Stimulated activated CD8-positive, alpha-beta memory T cell treated with anti-CD3 and anti-CD28 coated beads, Interleukin-15, amount 100 ng/mL, for 48 hours (primary cell): ENCODE measurements around the gene APOBEC3A.
"Not testable (repeated sequence)": the region's sequence is repeated elsewhere in the genome, so short reads cannot be mapped to it uniquely, and the experiment has no call there.

Experiments
- DNase-seq, 2 donors: peaks; one replicate each; pipeline ENCODE4 v3.0.0-alpha.2; 2020; ENCODE audit warnings: low read depth in 2 of 2

The APOBEC3A gene

GRCh38 chr22:38943201-38943600 is 14.2 kb upstream of the APOBEC3A start:
- no peak for DNase-seq

GRCh38 chr22:38943882-38944281 is 13.5 kb upstream of the APOBEC3A start:
- no peak for DNase-seq

GRCh38 chr22:38944653-38945052 is 12.8 kb upstream of the APOBEC3A start:
- no peak for DNase-seq

GRCh38 chr22:38945706-38946338 is 11.6 kb upstream of the APOBEC3A start:
- not testable (repeated sequence) for DNase-seq

DNA sequence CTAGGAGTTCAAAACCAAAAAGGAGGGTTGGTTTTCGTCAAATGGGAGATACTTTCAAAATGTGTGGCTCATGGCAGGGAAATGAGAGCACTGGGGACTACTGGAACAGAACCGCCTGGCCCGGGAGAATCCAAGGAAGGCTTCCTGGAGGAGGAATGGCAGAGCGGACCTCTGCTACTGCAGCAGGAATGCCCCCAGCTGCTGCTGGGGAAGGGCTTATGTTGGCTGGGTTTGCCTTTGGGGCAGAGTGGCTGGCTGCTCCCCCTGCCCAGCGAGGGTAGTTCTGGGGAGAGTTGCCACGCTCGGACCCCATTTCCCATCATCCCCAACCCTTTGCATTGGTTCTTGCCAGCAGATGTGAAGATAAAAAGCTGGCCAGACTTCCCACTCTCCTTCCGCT is 10.6 kb upstream of the APOBEC3A start:
- no peak for DNase-seq

- peak in 1 of 2 donors; percentile 43 for DNase-seq
Measured at GRCh38 chr22:38947321-38948140, 9.9 kb upstream of the APOBEC3A start.

- no peak for DNase-seq
Measured at GRCh38 chr22:38948181-38948940, 9.0 kb upstream of the APOBEC3A start.

GRCh38 chr22:38949889-38950405 is 7.5 kb upstream of the APOBEC3A start:
- DNase-seq: no peak

GRCh38 chr22:38950527-38951295 is 6.7 kb upstream of the APOBEC3A start:
- DNase-seq: no peak

- DNase-seq: no peak
Measured at GRCh38 chr22:38951734-38952133, 5.7 kb upstream of the APOBEC3A start.

DNA sequence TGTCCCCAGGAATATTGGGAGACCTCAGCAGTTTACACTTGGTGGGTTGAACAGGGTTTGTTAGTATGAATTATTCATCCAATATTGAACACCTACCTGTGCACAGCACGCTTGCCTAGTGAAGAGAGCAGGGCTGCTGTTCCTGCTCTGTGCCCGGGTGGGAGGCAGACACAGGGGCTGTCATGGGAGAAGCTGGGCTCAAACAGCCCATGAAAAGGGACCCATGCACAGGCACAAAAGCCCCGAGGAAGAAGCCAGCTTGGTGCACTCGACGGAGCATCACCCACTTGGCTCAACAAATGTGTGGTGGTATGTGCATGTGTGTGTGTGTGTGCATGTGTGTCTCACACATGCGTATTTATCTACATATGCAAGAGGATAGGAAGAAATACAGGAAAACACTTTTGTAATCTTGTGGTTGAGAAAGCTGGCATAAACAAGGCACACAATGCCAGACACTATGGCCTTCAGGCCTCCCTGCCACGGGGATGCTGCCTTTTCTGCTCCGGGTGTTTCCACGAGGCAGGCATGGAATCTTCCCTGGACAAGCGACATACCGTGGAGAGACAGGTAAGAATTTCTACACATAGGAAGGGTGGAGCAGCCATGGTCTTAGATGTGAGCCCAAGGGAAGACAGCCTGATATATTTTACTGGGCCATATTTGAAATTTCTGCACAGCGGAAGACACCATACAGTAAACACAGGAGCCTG is 5.0 kb upstream of the APOBEC3A start:
- DNase-seq: no peak

GRCh38 chr22:38953091-38953490 is 4.3 kb upstream of the APOBEC3A start:
- DNase-seq: no peak

DNA sequence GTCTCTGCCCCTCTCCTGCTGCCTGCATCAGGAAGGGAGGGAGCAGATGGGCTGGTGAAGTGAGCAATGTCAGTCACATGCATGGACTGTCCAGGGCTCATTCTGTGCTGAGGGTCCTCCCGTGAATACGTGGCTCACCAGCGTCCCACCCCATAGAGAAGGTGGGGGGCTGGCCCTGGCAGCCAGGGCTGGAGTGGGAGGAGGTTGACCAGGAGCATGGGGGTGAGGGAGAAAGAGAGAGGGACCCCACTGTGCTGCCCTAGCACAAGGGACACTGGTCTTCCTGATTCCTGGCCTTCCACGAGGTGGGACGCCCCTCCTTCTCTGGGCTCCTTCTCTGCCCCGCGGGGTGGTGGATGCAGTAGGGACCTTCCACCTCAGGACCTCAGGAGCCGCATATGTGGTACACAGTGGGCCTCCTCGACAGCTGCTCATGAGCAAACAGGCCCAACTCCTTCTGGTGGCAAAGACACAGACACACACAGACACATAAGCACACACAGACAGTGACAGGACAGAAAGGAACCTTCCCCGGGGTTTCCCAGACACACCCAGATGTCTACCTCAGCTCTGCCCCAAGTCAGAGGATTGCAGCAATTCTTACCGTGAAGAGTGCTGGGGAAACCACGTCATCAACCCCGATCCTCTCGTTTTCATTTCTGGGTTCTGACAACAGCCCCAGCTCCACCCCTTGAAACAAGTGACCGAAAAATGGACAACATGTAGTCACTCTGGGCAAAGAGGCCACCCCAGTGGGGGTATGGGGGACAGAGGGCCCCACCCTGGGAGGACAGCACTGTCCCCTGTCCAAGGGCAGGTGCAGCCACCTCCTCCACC is 3.6 kb upstream of the APOBEC3A start:
- peak; percentile 72 to 73 for DNase-seq

DNA sequence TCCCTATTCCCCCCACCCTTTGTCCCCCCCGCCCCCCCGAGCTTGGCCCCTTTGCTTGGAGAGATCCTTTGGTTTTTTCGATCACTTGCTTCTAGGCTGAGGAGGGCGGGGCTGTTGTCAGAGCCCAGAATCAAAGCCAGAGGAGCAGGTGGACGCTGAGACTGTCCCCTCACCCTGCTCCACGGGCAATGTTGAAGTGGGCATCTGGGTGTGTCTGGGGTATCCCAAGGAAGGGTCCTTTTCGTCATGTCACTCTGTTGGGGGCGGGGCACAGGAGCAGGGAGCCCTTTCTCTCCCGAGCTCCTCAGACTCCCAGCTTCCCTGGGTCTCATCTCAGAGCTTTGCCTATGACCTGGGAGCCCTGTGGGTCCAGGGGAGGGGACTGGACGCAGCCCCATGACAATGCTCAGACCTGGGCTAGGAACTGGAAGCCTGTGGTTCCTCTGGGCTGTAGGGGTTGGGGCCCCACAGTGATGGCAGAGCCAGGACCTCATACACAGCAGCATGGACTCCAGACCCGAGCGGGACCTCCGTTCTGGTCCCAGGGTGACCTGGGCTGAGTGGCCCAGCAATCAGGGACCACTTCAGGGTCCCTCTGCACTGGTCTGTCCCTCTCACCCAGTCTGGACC is 2.9 kb upstream of the APOBEC3A start:
- DNase-seq: no peak

- no peak for DNase-seq
Measured at GRCh38 chr22:38955250-38955905, 2.0 kb upstream of the APOBEC3A start.

DNA sequence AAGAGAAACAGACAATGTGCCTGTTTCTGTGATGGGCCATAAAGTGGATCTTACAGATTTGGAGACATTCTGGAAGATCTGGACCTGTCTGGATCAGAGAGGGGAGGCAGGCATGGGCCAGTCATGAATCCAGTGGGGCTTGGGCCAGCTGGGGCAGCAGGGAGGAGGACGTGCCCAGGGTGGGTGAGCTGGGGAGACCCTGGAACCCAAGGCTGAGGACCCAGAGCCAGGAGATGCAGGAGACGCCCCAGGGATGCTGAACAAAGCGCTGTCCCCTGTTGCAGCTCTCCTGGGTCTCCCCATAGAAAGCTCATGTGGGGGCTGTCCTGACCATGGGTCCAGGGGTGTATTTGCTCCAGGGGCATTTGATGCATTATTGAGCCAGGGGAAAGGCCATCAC is 1.5 kb upstream of the APOBEC3A start:
- DNase-seq: no peak

DNA sequence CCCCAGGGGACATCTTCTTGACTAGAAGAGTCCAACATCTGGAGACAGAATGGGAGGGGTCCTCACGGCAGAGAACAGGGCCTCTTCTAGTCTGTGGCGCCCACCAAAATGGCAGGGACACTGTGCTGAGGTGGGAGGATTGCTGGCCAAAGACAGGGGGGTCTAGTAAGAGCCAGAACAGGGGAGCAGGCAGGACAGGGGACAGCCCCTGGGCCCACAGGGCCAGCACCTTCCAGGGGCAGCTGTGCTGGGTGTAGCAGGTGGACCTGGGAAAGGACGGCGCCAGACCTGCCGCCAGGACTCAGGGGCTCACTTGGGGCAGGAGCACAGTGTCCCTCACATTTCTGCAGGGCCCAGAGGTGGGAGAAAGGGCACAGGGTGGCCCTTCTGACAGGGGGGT is 858 bp upstream of the APOBEC3A start:
- DNase-seq: no peak

DNA sequence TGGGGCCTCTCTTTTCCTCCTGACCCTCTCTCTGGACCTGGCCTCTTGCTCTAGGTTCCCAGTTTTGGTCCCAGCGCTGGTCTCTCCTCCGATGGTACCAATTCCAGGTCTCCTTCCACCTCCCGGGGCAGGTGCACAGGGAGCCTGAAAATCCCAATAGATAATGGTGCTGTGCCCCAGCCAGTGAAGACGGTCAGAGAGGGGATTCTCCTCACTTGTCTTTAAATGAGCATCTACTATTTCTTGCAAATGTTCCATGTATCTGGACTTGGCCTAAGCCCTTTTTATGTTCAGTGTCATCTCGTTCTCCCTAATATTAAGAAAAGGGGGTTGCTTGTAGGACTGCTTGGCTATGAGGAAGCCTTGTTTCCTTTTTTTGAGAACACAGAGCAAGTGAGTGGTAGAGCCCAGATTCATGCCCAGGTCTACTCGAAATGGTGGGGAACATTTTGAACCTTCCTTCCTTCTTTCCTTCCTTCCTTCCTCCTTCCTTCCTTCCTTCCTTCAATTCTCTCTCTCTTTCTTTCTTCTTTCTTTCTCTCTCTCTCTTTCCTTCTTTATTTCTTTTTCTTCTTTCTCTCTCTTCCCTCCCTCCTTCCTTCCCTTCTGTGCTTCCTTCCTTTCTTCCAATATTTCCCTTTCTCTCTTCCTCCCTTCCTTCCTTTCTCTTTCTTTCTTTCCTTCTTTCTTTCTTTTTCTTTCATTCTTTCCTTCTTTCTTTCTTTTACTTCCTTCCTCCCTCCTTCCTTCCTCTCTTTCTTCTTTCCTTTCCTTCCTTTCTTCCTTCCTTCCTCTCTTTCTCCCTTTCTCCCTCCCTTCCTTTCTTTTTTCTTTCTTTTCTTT is 620 bp downstream of the APOBEC3A start:
- DNase-seq: no peak
